Non-pigmented ciliary epithelial cell (primary cell): ENCODE results near the gene MOAP1.
"Not testable (repeated sequence)": the region's sequence is repeated elsewhere in the genome, so short reads cannot be mapped to it uniquely, and the experiment has no call there.

Experiments used
- DNase-seq: peaks from one replicate; pipeline ENCODE4 v3.0.0-alpha.2; 2010; ENCODE audit warnings: low read depth

MOAP1 gene

DNA sequence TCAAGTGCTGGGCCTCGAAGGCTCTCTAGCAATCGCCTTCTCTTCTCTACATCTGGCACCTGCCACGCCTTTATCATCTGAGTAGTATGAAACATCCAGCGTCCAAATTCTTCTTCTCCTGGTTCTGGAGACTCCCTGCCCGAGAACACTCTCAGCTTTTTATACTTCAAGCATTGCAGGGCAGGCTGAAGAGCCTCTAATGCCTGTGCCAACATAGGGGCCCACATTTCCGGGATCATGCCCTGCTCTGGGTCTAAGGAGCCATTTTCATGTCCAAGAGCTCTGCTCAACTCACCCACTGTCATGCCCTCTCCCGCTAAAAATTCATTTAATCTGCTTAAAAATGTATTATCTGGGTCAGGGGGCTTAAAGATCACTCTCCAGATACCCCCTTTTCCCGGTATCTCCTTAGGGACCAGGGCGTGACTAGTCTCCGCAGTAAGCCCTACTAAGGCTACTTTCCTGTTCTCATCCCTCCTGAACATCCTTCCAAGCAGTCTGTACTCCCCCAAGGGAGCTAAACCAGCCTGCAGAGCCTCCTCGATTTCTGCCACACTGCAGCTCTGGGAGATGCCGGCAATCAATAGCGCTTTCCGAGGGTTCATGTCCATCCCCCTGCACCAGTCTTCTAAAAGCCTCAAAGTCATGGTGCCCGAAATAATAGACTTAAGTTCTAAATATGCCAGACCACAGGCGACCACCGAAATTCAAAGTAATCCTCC lies 940 bp downstream of the MOAP1 start:
- DNase-seq: no peak

- DNase-seq: no peak
Measured at GRCh38 chr14:93175492-93175891, 9.2 kb downstream of the MOAP1 start.

- not testable (repeated sequence) for DNase-seq
Measured at GRCh38 chr14:93174731-93175130, 10.0 kb downstream of the MOAP1 start.

DNA sequence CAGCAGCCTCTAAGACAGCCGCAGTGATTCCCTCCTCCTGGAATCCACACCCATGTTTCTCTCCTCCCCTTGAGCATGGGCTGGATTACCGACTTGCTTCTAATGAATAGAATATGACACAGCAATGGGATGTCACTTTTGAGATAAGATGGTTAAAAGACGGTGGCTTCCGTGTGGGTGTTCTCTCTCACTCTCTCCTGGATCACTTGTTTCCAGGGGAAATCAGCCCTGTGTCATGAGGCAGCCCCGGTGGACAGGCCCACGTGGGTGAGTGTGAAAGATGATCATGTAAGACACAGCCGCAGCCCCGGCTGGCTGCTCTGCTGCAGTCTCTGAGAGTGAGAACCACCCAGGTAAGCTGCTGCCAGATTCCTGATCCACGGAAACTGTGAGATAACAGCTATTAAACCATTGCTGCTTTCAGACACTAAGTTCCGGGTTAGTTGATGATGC lies 10.7 kb downstream of the MOAP1 start:
- no peak for DNase-seq

DNA sequence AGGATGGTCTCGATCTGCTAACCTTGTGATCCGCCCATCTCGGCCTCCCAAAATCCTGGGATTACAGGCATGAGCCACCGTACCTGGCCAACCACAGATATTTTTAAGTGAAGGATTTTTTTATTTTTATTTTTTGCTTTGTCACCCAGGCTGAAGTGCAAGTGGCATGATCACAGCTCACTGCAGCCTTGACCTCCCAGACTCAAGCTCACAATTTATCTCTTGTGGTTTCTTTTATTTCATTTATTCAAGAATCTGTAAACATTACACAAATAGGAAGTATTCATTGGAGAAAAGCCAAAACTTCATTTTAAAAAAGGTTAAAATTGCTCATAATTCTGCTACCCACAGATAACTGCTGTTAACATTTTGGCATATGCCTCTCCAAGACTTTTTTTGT lies 13.3 kb downstream of the MOAP1 start:
- no peak for DNase-seq

GRCh38 chr14:93170141-93170540 lies 14.6 kb downstream of the MOAP1 start:
- not testable (repeated sequence) for DNase-seq

DNA sequence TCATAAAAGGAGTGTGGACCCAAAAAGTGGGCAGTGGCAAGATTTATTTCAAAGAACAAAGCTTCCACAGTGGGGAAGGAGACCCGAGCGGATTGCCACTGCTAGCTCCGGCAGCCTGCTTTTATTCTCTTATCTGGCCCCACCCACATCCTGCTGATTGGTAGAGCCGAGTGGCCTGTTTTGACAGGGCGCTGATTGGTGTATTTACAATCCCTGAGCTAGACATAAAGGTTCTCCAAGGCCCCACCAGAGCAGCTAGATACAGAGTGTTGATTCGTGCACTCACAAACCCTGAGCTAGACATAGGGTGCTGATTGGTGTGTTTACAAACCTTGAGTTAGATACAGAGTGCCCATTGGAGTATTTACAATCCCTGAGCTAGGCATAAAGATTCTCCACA lies 15.1 kb downstream of the MOAP1 start:
- DNase-seq: not testable (repeated sequence)

DNA sequence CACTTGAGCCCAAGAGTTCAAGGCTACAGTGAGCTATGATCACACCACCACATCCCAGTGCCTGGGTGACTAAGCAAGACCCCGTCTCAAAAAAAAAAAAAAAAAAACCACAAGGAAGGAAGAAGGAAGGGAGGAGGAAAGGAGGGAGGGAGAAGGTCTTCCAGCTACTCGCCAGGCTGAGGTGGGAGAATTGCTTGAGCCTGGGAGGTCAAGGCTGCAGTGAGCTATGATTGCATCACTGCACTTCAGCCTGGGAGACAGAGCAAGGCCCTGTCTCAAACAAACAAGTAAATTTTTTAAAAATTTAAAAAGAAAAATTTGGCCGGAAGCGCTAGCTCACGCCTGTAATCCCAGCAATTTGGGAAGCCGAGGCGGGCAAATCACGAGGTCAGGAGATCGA lies 16.1 kb downstream of the MOAP1 start:
- not testable (repeated sequence) for DNase-seq

- DNase-seq: not testable (repeated sequence)
Measured at GRCh38 chr14:93165271-93166265, 19.1 kb downstream of the MOAP1 start.

DNA sequence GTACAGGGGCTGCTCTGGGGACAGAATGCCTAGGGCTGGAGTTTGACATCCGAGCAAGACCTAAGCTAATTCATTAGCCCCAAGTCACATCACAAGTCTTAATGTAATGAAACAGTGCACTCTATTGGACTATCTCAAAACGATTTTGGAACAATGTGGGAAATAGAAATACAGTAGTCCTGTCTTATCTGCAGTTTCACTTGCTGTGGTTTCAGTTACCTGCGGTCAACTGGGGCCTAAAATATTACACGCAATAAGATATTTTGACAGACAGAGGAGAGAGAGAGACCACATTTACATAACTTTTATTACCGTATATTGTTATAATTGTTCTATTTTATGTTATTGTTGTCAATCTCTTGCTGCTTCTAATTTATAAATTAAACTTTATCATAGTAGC lies 21.1 kb downstream of the MOAP1 start:
- no peak for DNase-seq

- DNase-seq: no peak
Measured at GRCh38 chr14:93161411-93161940, 23.2 kb downstream of the MOAP1 start.

GRCh38 chr14:93160353-93160801 lies 24.3 kb downstream of the MOAP1 start:
- DNase-seq: no peak

- DNase-seq: not testable (repeated sequence)
Measured at GRCh38 chr14:93159625-93160352, 24.9 kb downstream of the MOAP1 start.

DNA sequence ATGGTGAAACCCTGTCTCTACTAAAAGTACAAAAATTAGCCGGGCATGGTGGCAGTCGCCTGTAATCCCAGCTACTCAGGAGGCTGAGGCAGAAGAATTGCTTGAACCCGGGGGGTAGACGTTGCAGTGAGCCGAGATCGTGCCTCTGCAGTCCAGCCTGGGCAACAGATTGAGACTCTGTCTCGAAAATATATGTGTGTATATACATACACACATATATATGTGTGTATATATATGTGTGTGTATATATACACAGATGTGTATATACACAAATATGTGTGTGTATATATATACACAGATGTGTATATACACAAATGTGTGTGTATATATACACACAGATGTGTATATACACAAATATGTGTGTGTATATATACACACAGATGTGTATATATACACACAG lies 26.3 kb downstream of the MOAP1 start:
- DNase-seq: not testable (repeated sequence)

GRCh38 chr14:93156693-93157369 lies 27.9 kb downstream of the MOAP1 start:
- no peak for DNase-seq

DNA sequence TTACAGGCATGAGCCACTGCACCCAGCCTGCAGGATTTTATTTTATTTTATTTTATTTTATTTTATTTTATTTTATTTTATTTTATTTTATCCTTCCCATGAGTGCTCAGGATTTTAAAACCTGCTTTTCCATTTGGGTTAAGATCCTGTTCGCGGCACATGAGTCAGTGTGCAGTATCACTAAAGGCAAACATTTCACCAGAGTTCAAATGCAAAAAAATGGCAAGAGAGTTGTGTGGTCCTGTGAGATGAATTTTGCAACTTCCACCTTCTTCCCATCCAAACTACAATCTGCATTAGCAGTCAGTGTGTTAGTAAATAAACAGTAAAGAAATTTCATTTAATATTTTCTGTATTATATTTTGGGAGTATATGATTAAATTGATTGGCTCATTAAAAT lies 29.0 kb downstream of the MOAP1 start:
- DNase-seq: no peak

- DNase-seq: no peak
Measured at GRCh38 chr14:93153121-93153520, 31.6 kb downstream of the MOAP1 start.

DNA sequence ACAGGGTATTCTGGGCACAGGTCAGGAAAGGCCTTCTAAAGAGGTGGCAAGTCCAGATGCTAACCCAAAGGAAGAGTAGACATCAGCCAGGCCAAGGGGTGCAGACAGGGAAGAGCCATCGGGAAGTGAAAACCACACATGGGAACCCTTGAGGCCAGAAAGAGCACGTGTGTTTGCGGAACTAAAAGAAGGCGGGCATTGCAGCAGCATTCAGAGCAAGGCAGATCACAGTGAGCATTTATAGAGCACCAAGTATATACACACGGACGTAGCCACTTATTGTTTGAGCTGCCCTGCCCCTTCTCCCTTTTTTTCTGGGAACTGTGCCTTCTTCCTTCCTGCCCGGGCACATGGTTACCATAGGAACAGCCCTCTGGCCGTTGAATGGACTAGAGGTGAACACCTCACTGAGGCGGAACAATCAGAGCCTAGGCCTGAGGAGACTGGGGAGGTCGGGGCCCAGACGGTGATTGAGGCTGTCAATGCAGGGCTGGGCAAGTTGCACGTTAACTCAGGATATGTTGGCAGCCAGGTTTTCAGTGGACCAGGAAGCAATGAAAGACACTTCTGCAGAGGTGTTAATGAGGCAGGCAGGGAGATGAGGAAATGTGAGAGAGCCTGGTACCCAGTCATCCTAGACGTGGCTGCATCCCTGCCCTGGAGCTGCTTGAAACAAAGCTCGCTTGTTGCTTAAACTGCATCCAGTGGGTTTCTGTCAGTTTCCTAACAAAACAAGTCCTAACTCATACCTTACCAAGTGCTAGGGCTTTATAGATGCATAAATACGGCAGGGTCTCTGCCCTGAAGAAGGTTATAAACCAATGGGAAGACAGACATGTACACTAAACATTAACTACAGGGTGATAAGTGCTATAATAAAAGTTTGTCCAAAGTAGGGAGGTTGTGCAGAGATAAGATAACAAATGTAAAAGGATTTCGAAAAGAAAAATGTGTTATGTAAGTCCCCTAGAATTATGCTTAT lies 34.2 kb downstream of the MOAP1 start:
- no peak for DNase-seq

DNA sequence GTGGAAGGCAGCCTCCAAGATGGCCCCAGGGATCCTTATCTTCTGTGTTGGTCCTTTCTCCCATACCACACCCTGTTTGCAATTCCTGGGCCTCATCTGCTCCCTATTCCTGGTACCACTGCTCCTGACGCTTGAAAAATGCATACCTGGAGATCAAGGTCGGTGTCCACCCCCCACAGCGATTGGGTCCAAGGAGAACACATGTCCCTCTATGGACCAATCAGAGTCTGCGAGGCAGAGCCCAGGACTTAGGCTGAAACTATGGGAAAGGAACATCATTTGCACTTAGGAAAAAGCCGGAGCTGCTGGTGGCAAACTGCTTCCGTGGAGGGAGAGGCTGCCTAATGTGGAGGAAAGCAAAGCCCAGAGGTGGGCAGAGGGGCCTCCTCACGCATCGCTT lies 35.7 kb downstream of the MOAP1 start:
- no peak for DNase-seq

DNA sequence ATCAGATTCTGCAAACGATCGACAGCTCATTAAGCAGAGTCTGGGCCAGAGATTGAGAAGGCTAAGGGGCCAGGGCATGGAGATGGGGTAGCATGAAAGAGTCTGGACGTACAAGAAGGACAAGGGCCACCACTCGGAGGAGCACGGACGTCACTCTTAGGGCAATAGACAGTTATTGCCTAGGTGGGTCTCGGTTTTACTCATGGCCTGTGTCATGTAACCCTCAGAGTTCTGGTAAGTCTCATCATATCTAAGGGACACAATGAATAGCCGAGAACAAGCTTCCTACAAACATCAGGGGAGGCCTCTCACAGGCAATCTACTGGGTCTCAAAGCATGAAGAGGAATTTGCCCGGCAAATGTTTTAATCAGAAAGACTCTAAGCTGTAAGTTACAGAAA lies 38.6 kb downstream of the MOAP1 start:
- no peak for DNase-seq
